K562 (cell line): Measurements from ENCODE around the gene DENND4C.

Experiments
- BHLHE40 ChIP-seq: IDR thresholded peaks from 2 replicates; pipeline ENCODE4 v1.6.1; 2011; ENCODE audit warnings: low read length, improper control_type of control experiment
- EZH2 ChIP-seq: IDR thresholded peaks from 2 replicates; pipeline ENCODE4 v1.6.1; 2012; ENCODE audit warnings: low read depth, mild to moderate bottlenecking, inconsistent platforms, low read length, borderline replicate concordance
- HBP1 ChIP-seq: fragments of 450-650 bp; formaldehyde crosslinking; IDR thresholded peaks from 2 replicates; pipeline ENCODE4 v1.4.0; 2022; ENCODE audit warnings: missing genetic modification characterization
- L3MBTL2 ChIP-seq: fragments of 450-650 bp; IDR thresholded peaks from 2 replicates; pipeline ENCODE4 v1.6.1; 2016; ENCODE audit warnings: mild to moderate bottlenecking, moderate library complexity
- NFRKB ChIP-seq: fragments of 450-650 bp; IDR thresholded peaks from 2 replicates; pipeline ENCODE4 v1.6.1; 2016; ENCODE audit warnings: low read depth
- PCBP2 ChIP-seq: fragments of 200-400 bp; formaldehyde crosslinking; IDR thresholded peaks from 2 replicates; pipeline ENCODE4 v1.6.1; 2018; ENCODE audit warnings: low read length, low read depth, mild to moderate bottlenecking, moderate library complexity; ENCODE audit not compliant: poor library complexity, severe bottlenecking
- SAFB ChIP-seq: fragments of 200-400 bp; formaldehyde crosslinking; IDR thresholded peaks from 2 replicates; pipeline ENCODE4 v1.6.1; 2017; ENCODE audit warnings: low read depth, low read length, borderline replicate concordance
- YBX1 ChIP-seq: fragments of 450-650 bp; IDR thresholded peaks from 2 replicates; pipeline ENCODE4 v1.7.1; 2016; ENCODE audit warnings: mild to moderate bottlenecking
- ZNF217 ChIP-seq: sonication (generic); formaldehyde crosslinking; IDR thresholded peaks from 2 replicates; pipeline ENCODE4 v1.8.0; 2022; ENCODE audit warnings: mild to moderate bottlenecking, missing genetic modification reagents

- no peak for TF ChIP-seq HBP1 (CRISPR knock-in tag)
- TF ChIP-seq SAFB: no peak
- no peak for TF ChIP-seq ZNF217
- no peak for TF ChIP-seq NFRKB
- no peak for TF ChIP-seq BHLHE40
- TF ChIP-seq YBX1: no peak
- no peak for TF ChIP-seq L3MBTL2
- TF ChIP-seq EZH2: no peak
- no peak for TF ChIP-seq PCBP2
Observed at GRCh38 chr9:19320495-19320894, 90.0 kb downstream of the DENND4C start.
